HG03066 (cell line): ENCODE results near the gene SPNS2.

ENCODE experiments used
- ATAC-seq: cut with Tn5 transposase; IDR thresholded peaks from one replicate; pipeline ENCODE4 v1.9.1; 2021; ENCODE audit warnings: low read depth; ENCODE audit not compliant: unreplicated experiment

Gene SPNS2

DNA sequence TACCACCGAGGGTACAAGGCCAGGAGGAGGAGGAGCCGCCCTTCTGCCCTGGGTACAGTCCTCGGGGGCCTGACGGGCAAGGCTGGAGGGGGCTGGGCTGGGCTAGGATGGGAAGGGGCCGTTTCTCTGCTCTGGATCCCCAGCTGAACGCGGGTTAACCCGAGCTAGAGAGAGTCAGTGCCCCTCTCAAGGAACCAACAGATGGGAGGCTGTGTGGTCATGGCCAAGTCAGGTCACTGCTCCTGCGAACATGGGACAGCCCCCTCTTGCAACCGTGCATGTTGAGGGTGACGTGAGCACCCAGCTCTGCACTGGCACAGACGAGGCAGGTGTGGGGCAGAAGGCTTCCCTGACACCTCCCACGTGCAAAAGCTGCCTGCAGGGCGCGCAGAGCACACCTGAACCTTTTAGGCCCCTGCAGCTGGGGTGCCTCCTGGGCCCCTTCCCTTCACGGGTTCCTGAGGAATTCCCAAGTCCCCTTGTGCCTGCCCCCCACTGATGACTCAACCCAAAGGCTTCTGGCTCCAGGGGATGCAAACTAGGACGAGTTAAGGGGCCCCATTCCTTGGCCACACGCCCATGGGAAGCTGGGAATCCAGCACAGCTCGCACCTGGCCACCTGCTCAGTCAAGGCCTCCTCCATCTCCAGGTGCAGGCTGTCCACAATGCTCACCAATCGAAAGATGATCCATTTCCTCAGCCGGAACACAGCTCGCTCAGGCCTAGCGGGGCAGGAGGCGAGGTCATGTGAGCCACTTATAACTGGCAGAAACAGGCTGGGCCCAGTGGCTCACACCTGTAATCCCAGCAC, 50.2 kb downstream of the SPNS2 start:
- no peak for ATAC-seq

- ATAC-seq, result no peak
Observed at GRCh38 chr17:4549781-4550533, 51.3 kb downstream of the SPNS2 start.

- ATAC-seq, result no peak
Observed at GRCh38 chr17:4550534-4551039, 51.9 kb downstream of the SPNS2 start.

GRCh38 chr17:4551141-4551540, 52.5 kb downstream of the SPNS2 start:
- no peak for ATAC-seq

GRCh38 chr17:4551796-4552525, 53.3 kb downstream of the SPNS2 start:
- no peak for ATAC-seq

- ATAC-seq, result no peak
Observed at GRCh38 chr17:4553669-4554068, 55.0 kb downstream of the SPNS2 start.

DNA sequence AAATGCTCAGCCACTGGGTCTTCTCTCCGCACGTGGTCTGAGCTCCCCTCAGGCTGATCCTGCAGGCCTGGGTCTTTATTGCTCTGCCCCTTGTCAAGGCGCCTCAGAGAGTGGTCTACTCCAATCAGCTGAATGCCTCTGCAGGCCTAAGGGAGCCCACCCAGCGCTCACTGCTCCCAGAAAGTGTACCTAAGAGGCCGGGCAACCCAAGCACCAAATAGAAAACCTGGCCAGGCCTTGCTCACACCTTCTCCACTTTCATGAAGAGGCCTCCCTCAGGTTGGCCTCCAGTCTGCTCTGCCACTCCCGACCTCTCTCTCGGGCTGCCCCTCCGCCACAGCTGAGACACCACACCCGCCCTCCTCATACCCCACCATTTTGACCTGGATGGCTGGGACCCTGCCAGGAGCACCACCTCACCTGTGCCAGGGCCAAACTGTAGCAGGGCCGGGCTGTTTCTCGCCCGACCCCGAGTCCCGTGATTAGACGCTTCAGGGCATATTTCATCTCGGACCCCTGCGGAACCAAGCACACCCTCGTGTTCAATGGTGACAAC, 55.8 kb downstream of the SPNS2 start:
- no peak for ATAC-seq

- peak; percentile 85 for ATAC-seq
Observed at GRCh38 chr17:4554997-4555799, 56.5 kb downstream of the SPNS2 start, which contains the start of gene MYBBP1A. MYBBP1A (minus strand) TSS chr17:4555384; CDS start chr17:4555324, 60 bp downstream.

- no peak for ATAC-seq
Observed at GRCh38 chr17:4555873-4556759, 57.4 kb downstream of the SPNS2 start.

DNA sequence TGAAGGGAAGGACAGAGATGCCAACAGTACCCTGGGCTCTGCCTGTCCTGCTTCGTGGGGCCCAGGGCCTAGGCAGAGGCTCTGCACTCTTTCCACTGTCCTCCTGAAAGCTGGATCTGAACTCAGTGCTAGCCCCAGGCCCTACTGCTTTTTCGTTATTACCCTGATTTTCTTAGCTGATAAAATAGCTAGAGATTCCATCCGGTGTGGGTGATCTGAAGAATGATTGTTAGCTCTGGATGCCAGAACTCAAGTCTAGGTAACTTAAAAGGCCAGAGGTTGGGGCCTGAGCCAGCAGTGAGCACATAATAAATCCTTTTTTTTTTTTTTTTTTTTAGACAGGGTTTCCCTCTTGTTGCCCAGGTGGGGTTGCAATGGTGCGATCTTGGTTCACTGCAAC, 58.3 kb downstream of the SPNS2 start:
- no peak for ATAC-seq

DNA sequence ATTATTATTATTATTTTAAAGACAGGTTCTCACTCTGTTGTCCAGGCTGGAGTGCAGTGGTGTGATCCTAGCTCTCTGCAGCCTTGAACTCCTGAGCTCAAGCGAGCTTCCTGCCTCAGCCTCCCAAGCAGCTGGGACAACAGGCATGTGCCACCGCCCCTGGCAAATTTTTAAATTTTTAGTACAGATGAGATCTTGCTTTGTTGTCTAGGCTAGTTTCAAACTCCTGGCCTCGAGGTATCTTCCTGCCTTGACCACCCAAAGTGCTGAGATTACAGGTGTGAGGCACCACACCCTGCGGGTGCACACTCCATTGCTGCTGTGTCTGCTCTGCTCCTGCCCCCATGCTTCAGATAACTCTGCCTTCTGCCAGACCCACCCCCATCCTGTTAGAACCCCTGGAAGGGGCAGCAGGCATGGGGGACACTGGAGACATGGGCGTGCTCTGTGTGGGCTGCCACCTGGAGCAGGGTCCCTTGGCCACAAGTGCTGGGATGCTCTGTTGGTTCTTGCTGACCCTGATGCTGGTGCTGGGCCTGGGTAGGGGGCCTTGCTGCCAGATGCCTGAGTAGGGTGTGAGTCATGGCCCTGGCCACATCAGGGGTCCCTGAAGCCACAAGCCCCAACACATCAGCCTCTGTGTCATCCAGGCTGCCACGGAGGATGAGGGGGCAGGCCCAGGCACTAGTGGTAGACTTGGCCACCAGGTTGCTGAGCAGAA, 59.1 kb downstream of the SPNS2 start:
- ATAC-seq, result no peak

- no peak for ATAC-seq
Observed at GRCh38 chr17:4558347-4558971, 59.8 kb downstream of the SPNS2 start.

DNA sequence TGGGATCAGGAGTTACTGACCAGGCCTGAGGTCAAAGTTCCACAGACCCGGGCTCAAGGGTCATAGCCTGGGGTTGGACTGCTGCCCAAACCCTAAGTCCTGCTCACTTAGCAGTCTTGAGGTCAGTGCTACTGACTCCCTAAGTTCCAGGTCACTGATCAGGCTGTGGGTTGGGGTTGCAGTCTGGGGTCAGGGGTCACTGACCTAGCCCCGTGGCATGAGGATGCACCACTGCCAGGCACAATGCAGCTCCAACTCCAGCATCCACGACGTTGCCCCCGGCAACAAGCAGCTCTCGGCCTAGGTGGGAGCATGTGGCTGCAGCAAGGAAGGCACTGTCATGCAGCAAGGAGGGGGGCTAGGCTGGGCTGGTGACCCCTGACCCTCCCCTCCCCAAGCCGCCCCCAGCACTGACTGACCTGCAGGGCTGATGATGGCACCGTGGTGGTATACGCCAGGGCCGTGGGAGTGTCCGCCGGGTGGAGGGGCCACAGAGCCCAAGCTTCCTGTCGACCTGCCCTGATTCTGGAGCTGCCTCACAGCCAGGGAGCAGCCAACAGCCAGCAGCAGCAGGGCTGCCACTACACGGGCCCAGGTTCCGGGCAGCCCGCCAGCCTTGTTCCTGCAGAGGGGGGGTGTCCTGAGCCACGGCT, 60.6 kb downstream of the SPNS2 start:
- no peak for ATAC-seq

DNA sequence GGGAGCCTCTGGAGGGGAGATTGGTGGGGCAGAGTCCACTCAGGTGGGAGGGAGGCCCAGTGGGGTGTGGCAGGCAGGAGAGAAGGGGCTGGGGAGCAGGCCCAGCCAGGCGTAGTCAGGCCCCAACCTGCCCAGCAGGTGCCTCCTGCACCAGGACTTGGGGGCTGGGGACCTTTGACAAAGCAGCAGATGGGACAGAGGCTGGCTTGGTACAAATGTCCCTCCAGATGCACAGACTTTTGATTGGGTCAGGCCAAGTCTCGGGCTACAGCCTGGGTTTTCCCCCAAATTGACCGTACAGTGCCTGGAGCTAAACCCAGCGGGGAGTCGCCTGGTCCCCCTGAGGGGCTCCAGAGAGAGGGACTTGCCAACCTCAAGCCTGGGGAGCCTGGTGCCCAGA, 61.3 kb downstream of the SPNS2 start:
- ATAC-seq, result no peak

DNA sequence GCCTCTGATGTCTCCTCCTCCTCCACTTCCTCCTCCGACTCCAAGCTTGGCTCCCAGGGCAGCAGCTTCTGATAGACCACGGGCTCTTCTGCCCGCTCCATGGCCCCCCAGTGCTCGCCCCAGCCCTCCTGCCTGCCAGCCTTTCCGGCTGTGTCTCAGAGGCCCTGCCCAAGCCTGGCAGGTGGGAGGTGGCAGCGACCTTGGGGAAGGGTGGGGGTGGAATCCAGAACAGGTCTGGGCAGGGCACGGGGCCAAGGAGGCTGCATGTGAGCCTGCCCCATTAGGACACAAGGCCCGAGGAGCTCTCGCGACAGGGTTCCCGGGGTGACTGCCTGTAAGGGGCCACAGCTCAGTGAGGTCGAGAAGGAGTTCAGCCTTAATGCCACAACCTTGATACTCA, 61.7 kb downstream of the SPNS2 start, which contains the start of gene GGT6:
GGT6 (minus strand) TSS at position 157 of the 400 bp plus-strand sequence; CDS start at position 101, 56 bp downstream.
- ATAC-seq, result no peak

DNA sequence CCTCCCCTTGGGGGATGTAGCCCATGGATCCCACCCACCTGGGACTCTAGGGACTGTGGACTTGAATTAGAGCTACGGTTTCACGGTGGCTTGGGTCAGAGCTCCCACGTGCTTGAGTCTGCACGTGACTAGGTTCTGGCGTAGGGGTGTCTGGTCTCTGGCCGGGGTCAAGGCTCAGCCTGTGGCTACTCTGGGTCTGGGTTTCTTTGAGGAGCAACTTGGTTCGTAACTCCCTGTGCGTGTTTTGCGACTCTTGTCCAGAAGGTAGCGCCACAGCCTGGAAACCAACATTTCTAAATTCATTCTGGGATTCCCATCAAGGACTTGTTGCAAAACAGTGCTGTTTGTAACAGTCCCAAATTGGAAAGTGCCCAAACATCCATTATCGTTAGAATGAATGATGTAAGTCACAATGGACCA, 62.2 kb downstream of the SPNS2 start:
- ATAC-seq, result no peak
